ENCODE measurements around the gene SORD. TPM values are rescaled to one million over a fixed set of nuclear protein-coding genes. Genes with fewer than 3 reads are reported as not detected.
"Not testable (repeated sequence)": the region's sequence is repeated elsewhere in the genome, so short reads cannot be mapped to it uniquely, and the experiment has no call there.

SORD gene
- total RNA-seq, 1 experiment from 2014 or later = 53.6 TPM

- peak; percentile 57 for DNase-seq (ENCODE audit: low read depth)
These were observed 747 bp downstream of the SORD start for GRCh38 chr15:45023659-45024225.

- not testable (repeated sequence) for DNase-seq (ENCODE audit: low read depth)
These were observed 1.7 kb downstream of the SORD start for GRCh38 chr15:45024649-45025048.

GRCh38 chr15:45025627-45026026, 2.6 kb downstream of the SORD start:
- not testable (repeated sequence) for DNase-seq (ENCODE audit: low read depth)

- DNase-seq (ENCODE audit: low read depth) = no peak
These were observed 3.7 kb downstream of the SORD start for GRCh38 chr15:45026651-45027190.

GRCh38 chr15:45027220-45027619, 4.2 kb downstream of the SORD start:
- DNase-seq (ENCODE audit: low read depth) = no peak

- no peak for DNase-seq (ENCODE audit: low read depth)
These were observed 7.7 kb downstream of the SORD start for GRCh38 chr15:45030743-45031142.

GRCh38 chr15:45031522-45032028, 8.6 kb downstream of the SORD start:
- DNase-seq (ENCODE audit: low read depth) = not testable (repeated sequence)

- not testable (repeated sequence) for DNase-seq (ENCODE audit: low read depth)
These were observed 9.5 kb downstream of the SORD start for GRCh38 chr15:45032501-45032900.

- not testable (repeated sequence) for DNase-seq (ENCODE audit: low read depth)
These were observed 11.1 kb downstream of the SORD start for GRCh38 chr15:45034087-45034486.

- not testable (repeated sequence) for DNase-seq (ENCODE audit: low read depth)
These were observed 11.8 kb downstream of the SORD start for GRCh38 chr15:45034600-45035375.

- peak; percentile 37 for DNase-seq (ENCODE audit: low read depth)
These were observed 14.1 kb downstream of the SORD start for GRCh38 chr15:45036812-45037781.

- no peak for DNase-seq (ENCODE audit: low read depth)
These were observed 14.9 kb downstream of the SORD start for GRCh38 chr15:45037936-45038335.

- not testable (repeated sequence) for DNase-seq (ENCODE audit: low read depth)
These were observed 17.4 kb downstream of the SORD start for GRCh38 chr15:45040396-45040795.

- DNase-seq (ENCODE audit: low read depth) = not testable (repeated sequence)
These were observed 18.5 kb downstream of the SORD start for GRCh38 chr15:45041538-45041937.

GRCh38 chr15:45042859-45043258, 19.9 kb downstream of the SORD start:
- not testable (repeated sequence) for DNase-seq (ENCODE audit: low read depth)

- not testable (repeated sequence) for DNase-seq (ENCODE audit: low read depth)
These were observed 21.3 kb downstream of the SORD start for GRCh38 chr15:45044270-45044669.

- DNase-seq (ENCODE audit: low read depth) = not testable (repeated sequence)
These were observed 25.4 kb downstream of the SORD start for GRCh38 chr15:45048449-45048793.

GRCh38 chr15:45048794-45049631, 26.0 kb downstream of the SORD start:
- DNase-seq (ENCODE audit: low read depth) = no peak

- no peak for DNase-seq (ENCODE audit: low read depth)
These were observed 27.6 kb downstream of the SORD start for GRCh38 chr15:45050587-45050986.

- DNase-seq (ENCODE audit: low read depth) = not testable (repeated sequence)
These were observed 29.7 kb downstream of the SORD start for GRCh38 chr15:45052676-45053075.
